PC-9 (cell line): ENCODE data around the gene PTPN14. TPM values are rescaled to one million over a fixed set of nuclear protein-coding genes. Genes with fewer than 3 reads are reported as not detected.

Experiments
- BruUV-seq: library from RNA; stranded (reverse); fragments of 400-500 nt; replicated peaks from 2 replicates; lab custom pipeline; 2021; lab: Mats Ljungman, UMichigan
- CTCF ChIA-PET: fragments of 300-600 bp; sonication (Branson Sonifier 250); formaldehyde crosslinking; loops from one replicate; lab custom pipeline; 2022; ENCODE audit warnings: antibody characterized with exemption; lab: Charles Lee
- POLR2A ChIA-PET: fragments of 300-600 bp; sonication (Branson Sonifier 250); formaldehyde crosslinking; loops from one replicate; lab custom pipeline; 2022; ENCODE audit warnings: antibody characterized with exemption; ENCODE audit not compliant: unreplicated experiment; lab: Charles Lee
- DNase-seq, 2 experiments: peaks; one replicate each; pipeline versions ENCODE4 v3.0.0 to v3.0.0-alpha.2; 2015 to 2022; ENCODE audit warnings: mixed read lengths in 1 of 2
- H2AFZ ChIP-seq: fragments of 200-600 bp; sonication (generic); 2 replicates; pipeline ENCODE4 v1.8.1; 2017; ENCODE audit warnings: antibody characterized with exemption
- H3F3A ChIP-seq: fragments of 200-600 bp; sonication (generic); 2 replicates; pipeline ENCODE4 v1.8.1; 2017; ENCODE audit warnings: antibody characterized with exemption, mild to moderate bottlenecking, low read depth; ENCODE audit not compliant: insufficient read depth
- H3K27ac ChIP-seq: fragments of 200-600 bp; sonication (generic); 2 replicates; pipeline ENCODE4 v1.6.1; 2016; ENCODE audit warnings: mixed run types
- H3K27me3 ChIP-seq: fragments of 200-600 bp; sonication (generic); 2 replicates; pipeline ENCODE4 v1.6.1; 2016; ENCODE audit warnings: low read depth, mixed run types; ENCODE audit not compliant: insufficient read depth
- H3K36me3 ChIP-seq: fragments of 200-600 bp; sonication (generic); 2 replicates; pipeline ENCODE4 v1.6.1; 2016; ENCODE audit warnings: low read depth, mixed run types
- H3K4me1 ChIP-seq: fragments of 200-600 bp; sonication (generic); replicated peaks from 2 replicates; pipeline ENCODE4 v1.6.1; 2016; ENCODE audit warnings: mixed run types; ENCODE audit not compliant: insufficient read depth
- H3K4me2 ChIP-seq: fragments of 200-600 bp; sonication (generic); 2 replicates; pipeline ENCODE4 v1.6.1; 2017; ENCODE audit warnings: mixed run types
- H3K4me3 ChIP-seq: fragments of 200-600 bp; sonication (generic); 2 replicates; pipeline ENCODE4 v1.6.1; 2016; ENCODE audit warnings: mixed run types
- H3K79me2 ChIP-seq: fragments of 200-600 bp; sonication (generic); 2 replicates; pipeline ENCODE4 v1.6.1; 2017; ENCODE audit warnings: low read depth, mixed run types
- H3K9me2 ChIP-seq: fragments of 200-600 bp; sonication (generic); 2 replicates; pipeline ENCODE4 v1.8.1; 2017; ENCODE audit warnings: mild to moderate bottlenecking; ENCODE audit not compliant: insufficient read depth
- H3K9me3 ChIP-seq: fragments of 200-600 bp; sonication (generic); 2 replicates; pipeline ENCODE4 v1.8.1; 2016; ENCODE audit warnings: low read depth; ENCODE audit not compliant: insufficient read depth
- H4K20me1 ChIP-seq: fragments of 200-600 bp; sonication (generic); 2 replicates; pipeline ENCODE4 v1.8.1; 2017; ENCODE audit not compliant: insufficient read depth
- CTCF ChIP-seq: fragments of 200-600 bp; sonication (generic); conservative IDR thresholded peaks from 2 replicates; pipeline ENCODE4 v1.6.1; 2017; ENCODE audit warnings: mixed run types, antibody characterized with exemption, mild to moderate bottlenecking, moderate library complexity
- EZH2 ChIP-seq: fragments of 200-600 bp; sonication (generic); IDR thresholded peaks from 2 replicates; pipeline ENCODE4 v1.8.0; 2017; ENCODE audit warnings: antibody characterized with exemption, low read depth
- intact Hi-C: fragments of 100-400 bp; cut with micrococcal nuclease; formaldehyde crosslinking; loops from one replicate; pipeline ENCODE4 v1.10.0; 2022; ENCODE audit not compliant: unreplicated experiment
- total RNA-seq: library from RNA; stranded (reverse); gene quantifications from 2 replicates; pipeline ENCODE4 v1.2.3, GENCODE V29; 2021

The PTPN14 gene
- total RNA-seq, 1 experiment from 2014 or later = 78.9 TPM

- Histone ChIP-seq H3K9me3 (no peaks in the 10 kb centered on the region), H3K27me3 (no peaks in the 10 kb centered on the region), H3K4me1 (no peaks in the 10 kb centered on the region), H3K4me3 (no peak overlapping the region), H2AFZ (no peak overlapping the region), H3F3A (no peaks in the 10 kb centered on the region), H3K36me3 (0 out of 2 replicates have a peak, but pooled peaks cover 8% of the 10 kb centered on the region), H3K27ac (no peak overlapping the region), H4K20me1 (no peaks in the 10 kb centered on the region), H3K9me2 (no peaks in the 10 kb centered on the region), H3K79me2 (no peaks in the 10 kb centered on the region), H3K4me2 (no peak overlapping the region)
- CTCF ChIA-PET = interaction anchor here (1.5 kb wide), 1 partner anchor 104 kb away, joined by 7 read pairs; no protein-coding TSS in a partner anchor
- intact Hi-C loops = loop anchor here (5.0 kb wide), 1 partner anchor 36 kb away; the partner anchor contains the start of gene SMYD2
- TF ChIP-seq CTCF (no peak), EZH2 (no peak)
- no peak for DNase-seq
- BruUV-seq = no TSS peak
- POLR2A ChIA-PET = no interaction called here
Measured at GRCh38 chr1:214318356-214318755, 233.0 kb downstream of the PTPN14 start.

- CTCF ChIA-PET = interaction anchor here (1.5 kb wide), 1 partner anchor 103 kb away, joined by 7 read pairs; no protein-coding TSS in a partner anchor
- DNase-seq = no peak
- Histone ChIP-seq H3K4me2 (no peak overlapping the region), H3K79me2 (no peaks in the 10 kb centered on the region), H3K27ac (no peak overlapping the region), H3K4me1 (no peaks in the 10 kb centered on the region), H3K9me3 (no peaks in the 10 kb centered on the region), H3F3A (no peaks in the 10 kb centered on the region), H4K20me1 (no peaks in the 10 kb centered on the region), H3K4me3 (no peak overlapping the region), H3K36me3 (0 out of 2 replicates have a peak, but pooled peaks cover 8% of the 10 kb centered on the region), H3K9me2 (no peaks in the 10 kb centered on the region), H2AFZ (no peak overlapping the region), H3K27me3 (no peaks in the 10 kb centered on the region)
- no TSS peak for BruUV-seq
- POLR2A ChIA-PET = no interaction called here
- TF ChIP-seq CTCF (no peak), EZH2 (no peak)
- intact Hi-C loops = loop anchor here (5.0 kb wide), 1 partner anchor 35 kb away; the partner anchor contains the start of gene SMYD2
Measured at GRCh38 chr1:214317734-214318133, 233.7 kb downstream of the PTPN14 start.

- Histone ChIP-seq H3F3A (no peaks in the 10 kb centered on the region), H4K20me1 (no peaks in the 10 kb centered on the region), H3K27me3 (no peaks in the 10 kb centered on the region), H2AFZ (no peak overlapping the region), H3K4me3 (no peak overlapping the region), H3K27ac (no peak overlapping the region), H3K79me2 (no peaks in the 10 kb centered on the region), H3K4me2 (no peak overlapping the region), H3K4me1 (no peaks in the 10 kb centered on the region), H3K9me2 (no peaks in the 10 kb centered on the region), H3K9me3 (no peaks in the 10 kb centered on the region), H3K36me3 (0 out of 2 replicates have a peak, but pooled peaks cover 8% of the 10 kb centered on the region)
- no peak for DNase-seq
- POLR2A ChIA-PET = interaction anchor here (0.9 kb wide), 1 partner anchor 203 kb away, joined by 5 read pairs; no protein-coding TSS in a partner anchor
- CTCF ChIA-PET = interaction anchor here (0.6 kb wide), 1 partner anchor 103 kb away, joined by 4 read pairs; no protein-coding TSS in a partner anchor
- no TSS peak for BruUV-seq
- intact Hi-C loops = loop anchor here (5.0 kb wide), 1 partner anchor 35 kb away; the partner anchor contains the start of gene SMYD2
- TF ChIP-seq CTCF (no peak), EZH2 (no peak)
Measured at GRCh38 chr1:214317300-214317699, 234.1 kb downstream of the PTPN14 start.
